ENCODE results near the gene PTPRU. TPM values are rescaled to one million over a fixed set of nuclear protein-coding genes. Genes with fewer than 3 reads are reported as not detected.

The PTPRU gene
- polyA plus RNA-seq, 1 of the 3 experiments (the other 2 are of a cell fraction), result 3.5 TPM

DNA sequence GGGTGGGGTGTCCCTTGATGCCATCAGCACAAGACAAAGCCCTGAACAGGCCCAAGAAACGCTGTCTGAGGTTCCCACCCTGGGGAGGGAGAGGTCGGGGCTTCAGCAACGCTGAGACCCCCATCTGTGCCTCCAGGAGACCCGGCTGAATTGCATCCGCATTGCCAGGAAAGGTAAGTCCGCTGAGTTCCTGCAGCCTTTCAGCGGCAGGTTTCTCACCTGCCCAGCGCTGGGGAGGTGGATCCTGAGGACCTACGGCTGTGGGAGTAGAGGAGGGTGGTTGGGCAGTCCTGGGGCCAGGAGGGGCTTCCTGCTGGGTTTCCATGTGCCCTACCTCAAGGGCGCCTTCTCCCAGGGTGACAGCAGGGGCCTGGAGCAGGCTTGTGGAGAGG lies 47.5 kb downstream of the PTPRU start:
- H3K9me2 ChIP-seq, result no peaks in the 10 kb centered on the region
- no peak overlapping the region; a peak in 1 of 4 replicates for H3K27ac ChIP-seq (ENCODE audit: low read depth in 2 of 2, low read length in 1 of 2)
- H3K79me2 ChIP-seq (ENCODE audit: insufficient read depth), result no peaks in the 10 kb centered on the region
- H3K9me3 ChIP-seq, result no peaks in the 10 kb centered on the region
- no peaks in the 10 kb centered on the region for H3K27me3 ChIP-seq (ENCODE audit: insufficient read depth)
- H3K9ac ChIP-seq, result no peak overlapping the region
- H3K4me2 ChIP-seq, result no peak overlapping the region
- WGBS (ENCODE audit: low lambda C conversion rate), result 82% methylated on average over 3 of the region's 10 CpGs
- no peak overlapping the region for H2AFZ ChIP-seq (ENCODE audit: low read depth)
- H4K20me1 ChIP-seq (ENCODE audit: insufficient read depth), result no peaks in the 10 kb centered on the region
- CTCF ChIA-PET, result no interaction called here
- H3F3A ChIP-seq (replicated peaks; ENCODE audit: insufficient read depth), result no peaks in the 10 kb centered on the region
- H3K36me3 ChIP-seq (replicated peaks in 1 of 2; ENCODE audit: control insufficient read depth in 1 of 2, insufficient read depth in 2 of 2, low read length in 1 of 2), result no peaks in the 10 kb centered on the region
- no peak overlapping the region for H3K4me3 ChIP-seq (ENCODE audit: low read depth in 2 of 2, low read length in 1 of 2)
- H3K4me1 ChIP-seq (ENCODE audit: control insufficient read depth in 1 of 2, insufficient read depth in 2 of 2, low read depth in 1 of 2, low read length in 1 of 2), result peaks cover 0 to 23% of the 10 kb centered on the region in 2 experiments; a peak in 2 of 4 replicates
- TF ChIP-seq FOXM1 (IDR thresholded peaks at IDR 0.05; ENCODE audit: low read depth), result no peak
- TF ChIP-seq, protein P1, sequence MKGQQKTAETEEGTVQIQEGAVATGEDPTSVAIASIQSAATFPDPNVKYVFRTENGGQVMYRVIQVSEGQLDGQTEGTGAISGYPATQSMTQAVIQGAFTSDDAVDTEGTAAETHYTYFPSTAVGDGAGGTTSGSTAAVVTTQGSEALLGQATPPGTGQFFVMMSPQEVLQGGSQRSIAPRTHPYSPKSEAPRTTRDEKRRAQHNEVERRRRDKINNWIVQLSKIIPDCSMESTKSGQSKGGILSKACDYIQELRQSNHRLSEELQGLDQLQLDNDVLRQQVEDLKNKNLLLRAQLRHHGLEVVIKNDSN (IDR thresholded peaks at IDR 0.05; ENCODE audit: borderline replicate concordance, low read depth), result no peak
- no peak for DNase-seq
- POLR2A ChIA-PET, result no interaction called here

DNA sequence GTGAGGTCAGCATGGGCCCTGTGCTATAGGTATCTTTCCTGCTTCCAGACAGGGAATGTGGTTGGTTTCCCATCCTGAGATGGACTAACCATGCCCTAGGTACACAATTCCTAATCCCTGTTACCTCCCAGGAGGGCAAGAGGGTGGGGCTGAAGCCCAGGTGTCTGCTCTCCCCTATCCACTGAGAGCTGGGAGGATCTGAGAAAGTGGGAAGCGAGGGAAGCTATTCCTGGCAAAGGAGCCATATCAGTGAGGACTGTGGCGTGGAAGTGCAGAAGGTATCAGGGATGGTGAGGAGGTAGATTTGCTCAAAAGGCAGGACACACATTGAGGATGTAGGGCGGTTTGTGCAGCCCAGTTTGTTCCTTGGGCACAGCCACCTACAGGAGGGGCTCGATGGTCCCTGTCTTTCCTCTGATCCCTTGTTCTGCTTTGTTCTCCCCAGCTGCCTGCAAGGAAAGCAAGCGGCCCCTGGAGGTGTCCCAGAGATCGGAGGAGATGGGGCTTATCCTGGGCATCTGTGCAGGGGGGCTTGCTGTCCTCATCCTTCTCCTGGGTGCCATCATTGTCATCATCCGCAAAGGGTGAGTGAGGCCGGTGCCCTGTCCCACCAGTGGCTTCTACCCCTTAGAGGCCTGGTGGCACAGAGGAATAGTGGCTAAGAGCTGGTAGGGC lies 48.1 kb downstream of the PTPRU start:
- no peak for DNase-seq
- Histone ChIP-seq H3K4me1 (ENCODE audit: control insufficient read depth in 1 of 2, insufficient read depth in 2 of 2, low read depth in 1 of 2, low read length in 1 of 2) (peaks cover 0 to 23% of the 10 kb centered on the region in 2 experiments; a peak in 2 of 4 replicates), H3K27me3 (ENCODE audit: insufficient read depth) (no peaks in the 10 kb centered on the region), H3K36me3 (replicated peaks in 1 of 2; ENCODE audit: control insufficient read depth in 1 of 2, insufficient read depth in 2 of 2, low read length in 1 of 2) (no peaks in the 10 kb centered on the region), H3K79me2 (ENCODE audit: insufficient read depth) (no peaks in the 10 kb centered on the region), H3K9me3 (no peaks in the 10 kb centered on the region), H3K4me2 (no peak overlapping the region), H3K9ac (no peak overlapping the region), H2AFZ (ENCODE audit: low read depth) (no peak overlapping the region), H3K9me2 (no peaks in the 10 kb centered on the region), H3K4me3 (ENCODE audit: low read depth in 2 of 2, low read length in 1 of 2) (no peak overlapping the region), H3F3A (replicated peaks; ENCODE audit: insufficient read depth) (no peaks in the 10 kb centered on the region), H4K20me1 (ENCODE audit: insufficient read depth) (no peaks in the 10 kb centered on the region), H3K27ac (ENCODE audit: low read depth in 2 of 2, low read length in 1 of 2) (no peak overlapping the region)
- CTCF ChIA-PET, result no interaction called here
- WGBS (ENCODE audit: low lambda C conversion rate), result 80% methylated on average over 4 of the region's 8 CpGs
- POLR2A ChIA-PET, result no interaction called here
- TF ChIP-seq, protein P2, sequence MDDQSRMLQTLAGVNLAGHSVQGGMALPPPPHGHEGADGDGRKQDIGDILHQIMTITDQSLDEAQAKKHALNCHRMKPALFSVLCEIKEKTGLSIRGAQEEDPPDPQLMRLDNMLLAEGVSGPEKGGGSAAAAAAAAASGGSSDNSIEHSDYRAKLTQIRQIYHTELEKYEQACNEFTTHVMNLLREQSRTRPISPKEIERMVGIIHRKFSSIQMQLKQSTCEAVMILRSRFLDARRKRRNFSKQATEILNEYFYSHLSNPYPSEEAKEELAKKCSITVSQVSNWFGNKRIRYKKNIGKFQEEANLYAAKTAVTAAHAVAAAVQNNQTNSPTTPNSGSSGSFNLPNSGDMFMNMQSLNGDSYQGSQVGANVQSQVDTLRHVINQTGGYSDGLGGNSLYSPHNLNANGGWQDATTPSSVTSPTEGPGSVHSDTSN (IDR thresholded peaks at IDR 0.05), result no peak
- no peak for TF ChIP-seq CHD2 (IDR thresholded peaks at IDR 0.05; ENCODE audit: low read length, partially characterized antibody)
- TF ChIP-seq FOXJ3 (CRISPR knock-in tag; IDR thresholded peaks at IDR 0.05), result no peak
- TF ChIP-seq ELF1 (IDR thresholded peaks at IDR 0.05), result no peak
- no peak for TF ChIP-seq EP300 (IDR thresholded peaks at IDR 0.05; ENCODE audit: borderline replicate concordance in 1 of 2, low read depth in 1 of 2, low read length in 1 of 2)
- TF ChIP-seq RAD21 (IDR thresholded peaks at IDR 0.05; ENCODE audit: low read length), result no peak
- TF ChIP-seq, protein P1 (IDR thresholded peaks at IDR 0.05; ENCODE audit: borderline replicate concordance, low read depth), result no peak
- TF ChIP-seq RCOR1 (IDR thresholded peaks at IDR 0.05; ENCODE audit: low read length), result no peak
- TF ChIP-seq YY1 (IDR thresholded peaks at IDR 0.05; ENCODE audit: low read depth), result no peak
- no peak for TF ChIP-seq SIN3A (IDR thresholded peaks at IDR 0.05; ENCODE audit: borderline replicate concordance, low read depth, low read length)
- TF ChIP-seq TCF12 (IDR thresholded peaks at IDR 0.05), result no peak
- TF ChIP-seq MXI1 (IDR thresholded peaks at IDR 0.05; ENCODE audit: low read depth, low read length), result no peak
- TF ChIP-seq, protein P3, sequence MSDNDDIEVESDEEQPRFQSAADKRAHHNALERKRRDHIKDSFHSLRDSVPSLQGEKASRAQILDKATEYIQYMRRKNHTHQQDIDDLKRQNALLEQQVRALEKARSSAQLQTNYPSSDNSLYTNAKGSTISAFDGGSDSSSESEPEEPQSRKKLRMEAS (IDR thresholded peaks at IDR 0.05; ENCODE audit: low read depth), result no peak
- no peak for TF ChIP-seq SMC3 (IDR thresholded peaks at IDR 0.05; ENCODE audit: low read depth, low read length)
- TF ChIP-seq, protein P4, sequence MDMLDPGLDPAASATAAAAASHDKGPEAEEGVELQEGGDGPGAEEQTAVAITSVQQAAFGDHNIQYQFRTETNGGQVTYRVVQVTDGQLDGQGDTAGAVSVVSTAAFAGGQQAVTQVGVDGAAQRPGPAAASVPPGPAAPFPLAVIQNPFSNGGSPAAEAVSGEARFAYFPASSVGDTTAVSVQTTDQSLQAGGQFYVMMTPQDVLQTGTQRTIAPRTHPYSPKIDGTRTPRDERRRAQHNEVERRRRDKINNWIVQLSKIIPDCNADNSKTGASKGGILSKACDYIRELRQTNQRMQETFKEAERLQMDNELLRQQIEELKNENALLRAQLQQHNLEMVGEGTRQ (IDR thresholded peaks at IDR 0.05; ENCODE audit: borderline replicate concordance, low read depth, low read length), result no peak

All from SK-N-SH (cell line).